DOHH2 (cell line): ENCODE data around the gene CBLC.

Experiments used
- H3F3A ChIP-seq: fragments of 200-600 bp; sonication (generic), shearing (Covaris generic); 2 replicates; pipeline ENCODE4 v1.6.0; 2016; ENCODE audit warnings: antibody characterized with exemption, mild to moderate bottlenecking; ENCODE audit not compliant: control insufficient read depth, insufficient read depth
- H3K27ac ChIP-seq: fragments of 200-600 bp; sonication (generic); 2 replicates; pipeline ENCODE4 v1.5.1; 2014; ENCODE audit warnings: low read depth, mild to moderate bottlenecking, low read length, moderate library complexity
- H3K27me3 ChIP-seq: fragments of 200-600 bp; sonication (generic); 2 replicates; pipeline ENCODE4 v1.6.1; 2014; ENCODE audit warnings: mild to moderate bottlenecking, low read length, mixed read lengths; ENCODE audit not compliant: control insufficient read depth
- H3K36me3 ChIP-seq: fragments of 200-600 bp; sonication (generic); 2 replicates; pipeline ENCODE4 v1.6.1; 2014; ENCODE audit warnings: mild to moderate bottlenecking, low read length, moderate library complexity, mixed read lengths; ENCODE audit not compliant: control insufficient read depth
- H3K4me1 ChIP-seq: fragments of 200-600 bp; sonication (generic); 2 replicates; pipeline ENCODE4 v1.6.1; 2014; ENCODE audit warnings: mild to moderate bottlenecking, low read length, mixed read lengths; ENCODE audit not compliant: control insufficient read depth
- H3K4me2 ChIP-seq: fragments of 200-600 bp; sonication (generic); 2 replicates; pipeline ENCODE4 v1.6.0; 2014; ENCODE audit warnings: mild to moderate bottlenecking, low read length, moderate library complexity
- H3K4me3 ChIP-seq: fragments of 200-600 bp; sonication (generic); 2 replicates; pipeline ENCODE4 v1.5.1; 2014; ENCODE audit warnings: mild to moderate bottlenecking, low read length, mixed read lengths
- H3K79me2 ChIP-seq: fragments of 200-600 bp; sonication (generic); 2 replicates; pipeline ENCODE4 v1.6.1; 2014; ENCODE audit warnings: mild to moderate bottlenecking, low read length, mixed read lengths; ENCODE audit not compliant: control insufficient read depth
- H3K9me2 ChIP-seq: fragments of 200-600 bp; sonication (generic); replicated peaks from 2 replicates; pipeline ENCODE4 v1.6.1; 2014; ENCODE audit warnings: mild to moderate bottlenecking, low read length, mixed read lengths; ENCODE audit not compliant: control insufficient read depth
- H3K9me3 ChIP-seq: fragments of 200-600 bp; sonication (generic); 2 replicates; pipeline ENCODE4 v1.6.1; 2014; ENCODE audit warnings: antibody characterized with exemption, low read length, mixed read lengths; ENCODE audit not compliant: control insufficient read depth, insufficient read depth
- H4K20me1 ChIP-seq: fragments of 200-600 bp; sonication (generic); 2 replicates; pipeline ENCODE4 v1.6.0; 2014; ENCODE audit warnings: low read depth, mild to moderate bottlenecking, antibody characterized with exemption, low read length, moderate library complexity; ENCODE audit not compliant: control insufficient read depth, insufficient read depth
- EZH2phosphoT487 ChIP-seq: fragments of 200-600 bp; sonication (generic); IDR thresholded peaks from 2 replicates; pipeline ENCODE4 v1.6.1; 2017; ENCODE audit warnings: borderline replicate concordance, mild to moderate bottlenecking, antibody characterized with exemption, low read length, moderate library complexity, mixed read lengths
- TF ChIP-seq, protein P1 (sequence below): fragments of 200-600 bp; sonication (generic); IDR thresholded peaks from one replicate; pipeline ENCODE4 v1.5.1; 2014; ENCODE audit warnings: antibody characterized with exemption, mild to moderate bottlenecking, low read depth, low read length; ENCODE audit not compliant: poor library complexity, severe bottlenecking

Gene CBLC

DNA sequence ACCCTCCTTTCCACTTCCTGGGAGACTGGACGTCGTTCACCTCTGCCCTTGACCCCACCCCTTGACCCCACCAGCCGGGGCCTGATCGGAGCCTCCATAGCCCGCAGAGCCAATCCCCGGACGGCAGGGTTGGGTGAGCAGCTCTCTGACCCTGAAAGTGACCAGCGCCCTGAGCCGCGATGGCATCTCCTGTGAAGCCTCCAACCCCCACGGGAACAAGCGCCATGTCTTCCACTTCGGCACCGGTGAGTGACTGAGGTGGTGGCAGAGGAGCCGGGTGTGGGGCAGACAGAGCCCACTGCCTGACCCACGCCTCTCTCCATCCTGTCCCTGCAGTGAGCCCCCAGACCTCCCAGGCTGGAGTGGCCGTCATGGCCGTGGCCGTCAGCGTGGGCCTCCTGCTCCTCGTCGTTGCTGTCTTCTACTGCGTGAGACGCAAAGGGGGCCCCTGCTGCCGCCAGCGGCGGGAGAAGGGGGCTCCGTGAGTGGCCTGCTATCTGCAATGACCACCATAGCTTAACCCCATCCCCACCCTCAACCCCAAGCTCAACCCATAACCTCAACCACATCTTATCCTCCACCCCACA lies 41.6 kb downstream of the CBLC start:
- H4K20me1 ChIP-seq: no peaks in the 10 kb centered on the region
- no peak overlapping the region for H3K4me2 ChIP-seq
- H3K9me2 ChIP-seq: no peaks in the 10 kb centered on the region
- H3K27ac ChIP-seq: no peak overlapping the region
- no peaks in the 10 kb centered on the region for H3K4me1 ChIP-seq
- H3K9me3 ChIP-seq: no peaks in the 10 kb centered on the region
- no peaks in the 10 kb centered on the region for H3K79me2 ChIP-seq
- no peaks in the 10 kb centered on the region for H3F3A ChIP-seq
- TF ChIP-seq, protein P1, sequence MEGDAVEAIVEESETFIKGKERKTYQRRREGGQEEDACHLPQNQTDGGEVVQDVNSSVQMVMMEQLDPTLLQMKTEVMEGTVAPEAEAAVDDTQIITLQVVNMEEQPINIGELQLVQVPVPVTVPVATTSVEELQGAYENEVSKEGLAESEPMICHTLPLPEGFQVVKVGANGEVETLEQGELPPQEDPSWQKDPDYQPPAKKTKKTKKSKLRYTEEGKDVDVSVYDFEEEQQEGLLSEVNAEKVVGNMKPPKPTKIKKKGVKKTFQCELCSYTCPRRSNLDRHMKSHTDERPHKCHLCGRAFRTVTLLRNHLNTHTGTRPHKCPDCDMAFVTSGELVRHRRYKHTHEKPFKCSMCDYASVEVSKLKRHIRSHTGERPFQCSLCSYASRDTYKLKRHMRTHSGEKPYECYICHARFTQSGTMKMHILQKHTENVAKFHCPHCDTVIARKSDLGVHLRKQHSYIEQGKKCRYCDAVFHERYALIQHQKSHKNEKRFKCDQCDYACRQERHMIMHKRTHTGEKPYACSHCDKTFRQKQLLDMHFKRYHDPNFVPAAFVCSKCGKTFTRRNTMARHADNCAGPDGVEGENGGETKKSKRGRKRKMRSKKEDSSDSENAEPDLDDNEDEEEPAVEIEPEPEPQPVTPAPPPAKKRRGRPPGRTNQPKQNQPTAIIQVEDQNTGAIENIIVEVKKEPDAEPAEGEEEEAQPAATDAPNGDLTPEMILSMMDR: no peak
- TF ChIP-seq EZH2phosphoT487: no peak
- H3K4me3 ChIP-seq: no peak overlapping the region
- no peaks in the 10 kb centered on the region for H3K27me3 ChIP-seq
- H3K36me3 ChIP-seq: no peaks in the 10 kb centered on the region

DNA sequence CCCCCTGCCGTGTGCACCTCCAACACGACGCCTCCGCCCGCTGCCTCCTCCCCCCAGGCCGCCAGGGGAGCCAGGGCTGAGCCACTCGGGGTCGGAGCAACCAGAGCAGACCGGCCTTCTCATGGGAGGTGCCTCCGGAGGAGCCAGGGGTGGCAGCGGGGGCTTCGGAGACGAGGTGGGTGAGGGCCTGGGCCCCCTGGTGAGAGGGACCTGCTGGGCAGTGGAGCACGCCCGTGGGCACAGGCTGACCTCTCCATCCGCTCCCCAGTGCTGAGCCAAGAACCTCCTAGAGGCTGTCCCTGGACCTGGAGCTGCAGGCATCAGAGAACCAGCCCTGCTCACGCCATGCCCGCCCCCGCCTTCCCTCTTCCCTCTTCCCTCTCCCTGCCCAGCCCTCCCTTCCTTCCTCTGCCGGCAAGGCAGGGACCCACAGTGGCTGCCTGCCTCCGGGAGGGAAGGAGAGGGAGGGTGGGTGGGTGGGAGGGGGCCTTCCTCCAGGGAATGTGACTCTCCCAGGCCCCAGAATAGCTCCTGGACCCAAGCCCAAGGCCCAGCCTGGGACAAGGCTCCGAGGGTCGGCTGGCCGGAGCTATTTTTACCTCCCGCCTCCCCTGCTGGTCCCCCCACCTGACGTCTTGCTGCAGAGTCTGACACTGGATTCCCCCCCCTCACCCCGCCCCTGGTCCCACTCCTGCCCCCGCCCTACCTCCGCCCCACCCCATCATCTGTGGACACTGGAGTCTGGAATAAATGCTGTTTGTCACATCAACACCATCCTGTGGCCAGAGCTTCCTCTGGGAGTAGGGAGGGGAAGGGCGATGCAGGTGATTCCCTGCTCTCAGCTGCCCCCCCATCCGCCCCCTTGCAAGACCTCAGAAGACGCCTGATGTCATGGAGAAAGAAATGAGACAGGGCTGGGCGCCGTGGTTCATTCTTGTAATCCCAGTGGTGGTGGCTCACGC lies 43.2 kb downstream of the CBLC start:
- H3K27me3 ChIP-seq: peaks cover 2% of the 10 kb centered on the region; the same call in 1 of the 2 replicates
- no peaks in the 10 kb centered on the region for H4K20me1 ChIP-seq
- no peak for TF ChIP-seq EZH2phosphoT487
- TF ChIP-seq, protein P1: no peak
- H3K9me2 ChIP-seq: no peaks in the 10 kb centered on the region
- H3K27ac ChIP-seq: no peak overlapping the region
- no peak overlapping the region for H3K4me3 ChIP-seq
- no peaks in the 10 kb centered on the region for H3K9me3 ChIP-seq
- H3K79me2 ChIP-seq: no peaks in the 10 kb centered on the region
- no peaks in the 10 kb centered on the region for H3K36me3 ChIP-seq
- no peak overlapping the region for H3K4me2 ChIP-seq
- H3F3A ChIP-seq: no peaks in the 10 kb centered on the region
- H3K4me1 ChIP-seq: no peaks in the 10 kb centered on the region

DNA sequence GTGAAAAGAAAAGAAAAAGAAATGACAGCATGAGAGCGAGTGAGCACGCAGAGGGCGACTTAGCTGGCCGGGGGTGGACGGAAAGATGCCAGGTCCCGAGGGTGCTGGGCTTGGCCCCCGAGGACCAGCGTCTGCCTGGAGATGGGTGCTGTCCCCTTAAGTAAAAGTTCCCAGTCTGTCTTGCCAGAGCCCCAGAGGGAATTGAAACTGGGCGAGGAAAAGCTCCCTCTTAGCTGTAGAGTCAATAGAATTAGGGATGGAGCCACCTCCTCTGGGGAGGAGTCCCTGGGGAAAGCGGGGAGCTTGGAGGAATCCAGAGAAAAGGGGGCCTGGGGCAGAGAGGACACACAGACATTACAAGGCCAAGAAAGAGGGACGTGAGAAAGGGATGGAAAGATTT lies 44.5 kb downstream of the CBLC start:
- H3K4me2 ChIP-seq: no peak overlapping the region
- H3K79me2 ChIP-seq: no peaks in the 10 kb centered on the region
- no peak for TF ChIP-seq EZH2phosphoT487
- TF ChIP-seq, protein P1: no peak
- no peaks in the 10 kb centered on the region for H3K36me3 ChIP-seq
- H3K27me3 ChIP-seq: peaks cover 2% of the 10 kb centered on the region; the same call in 1 of the 2 replicates
- no peaks in the 10 kb centered on the region for H3K9me2 ChIP-seq
- H4K20me1 ChIP-seq: no peaks in the 10 kb centered on the region
- H3K4me3 ChIP-seq: no peak overlapping the region
- H3K9me3 ChIP-seq: no peaks in the 10 kb centered on the region
- H3F3A ChIP-seq: no peaks in the 10 kb centered on the region
- no peak overlapping the region for H3K27ac ChIP-seq
- no peaks in the 10 kb centered on the region for H3K4me1 ChIP-seq
